Activated T-cell treated with anti-CD3 and anti-CD28 coated beads for 48 hours (primary cell): ENCODE measurements around the gene GFM2.
"Not testable (repeated sequence)": the region's sequence is repeated elsewhere in the genome, so short reads cannot be mapped to it uniquely, and the experiment has no call there.

Experiments
- DNase-seq: peaks from one replicate; pipeline ENCODE4 v3.0.0-alpha.2; 2020; ENCODE audit warnings: low read depth

Gene GFM2

DNA sequence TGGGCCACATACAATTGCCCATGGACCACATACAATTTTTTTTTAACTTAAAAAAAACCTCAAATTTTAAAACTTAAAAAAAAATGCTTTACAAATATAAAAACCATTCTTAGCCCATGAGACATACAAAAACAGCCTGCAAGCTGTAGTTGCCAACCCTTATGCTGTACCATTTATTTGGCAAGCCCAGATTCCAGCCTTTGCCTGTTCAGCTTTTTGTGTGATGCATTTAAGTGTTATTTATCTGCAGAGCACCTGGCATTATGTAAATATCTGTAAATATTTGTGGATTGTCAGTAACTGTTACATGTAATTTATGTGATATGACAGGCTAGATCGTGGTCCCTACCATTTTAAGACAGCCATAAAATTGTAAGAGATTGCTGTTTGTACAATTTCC, 49.3 kb downstream of the GFM2 start:
- no peak for DNase-seq

DNA sequence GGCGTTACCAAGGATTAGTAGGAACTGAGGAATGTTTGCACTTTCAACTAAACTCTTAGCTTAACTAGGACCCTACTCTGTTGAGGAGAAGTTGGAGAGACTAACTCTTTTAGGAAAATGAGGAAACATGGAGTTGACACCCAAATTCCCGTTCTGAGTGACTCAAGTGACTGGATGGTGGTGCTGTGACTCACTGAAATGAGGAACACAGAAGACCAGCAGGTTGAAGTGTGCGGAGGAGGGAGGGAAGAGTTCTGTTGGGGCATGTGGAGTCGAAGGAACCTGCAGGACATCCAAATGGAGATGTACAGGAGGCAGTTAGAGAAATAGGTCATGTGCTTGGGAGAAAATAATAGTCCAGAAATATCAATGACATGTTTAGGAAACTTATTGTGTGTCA, 73.7 kb downstream of the GFM2 start:
- no peak for DNase-seq

DNA sequence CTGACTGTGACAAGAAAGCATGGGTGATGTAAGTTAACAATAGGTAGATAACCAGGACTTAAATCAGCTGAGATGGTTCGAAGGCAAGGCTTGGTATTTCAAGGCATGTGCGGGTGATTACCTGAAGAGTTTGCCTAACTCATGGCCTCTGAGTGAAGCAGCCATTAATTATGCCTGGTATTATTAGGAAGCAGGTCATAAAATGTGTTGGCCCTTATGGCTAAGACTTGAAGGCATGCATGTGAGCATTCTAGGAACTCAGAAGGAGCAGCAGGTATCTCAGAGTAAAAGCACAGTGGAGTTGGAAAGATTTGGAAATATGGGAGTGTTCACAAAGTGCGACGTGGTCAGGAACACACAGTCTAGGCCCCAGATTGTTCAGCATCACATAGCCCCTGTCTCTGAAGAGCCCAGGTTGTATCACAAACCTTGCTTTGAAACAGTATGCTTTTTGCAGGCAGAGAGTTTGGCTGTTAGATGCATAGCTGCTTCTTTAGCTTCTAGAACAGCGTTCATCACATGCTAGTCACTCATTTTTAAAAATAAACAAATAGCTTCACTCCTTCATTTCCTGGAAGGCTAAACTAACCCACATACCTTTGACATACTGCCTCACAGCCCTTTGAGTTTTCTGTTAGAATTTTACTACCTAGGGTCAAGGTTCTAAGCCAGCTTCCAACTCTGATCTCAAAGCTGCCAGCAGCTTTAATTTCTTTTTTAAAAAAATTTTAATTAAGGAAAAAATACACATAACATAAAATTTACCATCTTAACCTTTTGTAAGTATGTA, 79.8 kb downstream of the GFM2 start:
- no peak for DNase-seq

DNA sequence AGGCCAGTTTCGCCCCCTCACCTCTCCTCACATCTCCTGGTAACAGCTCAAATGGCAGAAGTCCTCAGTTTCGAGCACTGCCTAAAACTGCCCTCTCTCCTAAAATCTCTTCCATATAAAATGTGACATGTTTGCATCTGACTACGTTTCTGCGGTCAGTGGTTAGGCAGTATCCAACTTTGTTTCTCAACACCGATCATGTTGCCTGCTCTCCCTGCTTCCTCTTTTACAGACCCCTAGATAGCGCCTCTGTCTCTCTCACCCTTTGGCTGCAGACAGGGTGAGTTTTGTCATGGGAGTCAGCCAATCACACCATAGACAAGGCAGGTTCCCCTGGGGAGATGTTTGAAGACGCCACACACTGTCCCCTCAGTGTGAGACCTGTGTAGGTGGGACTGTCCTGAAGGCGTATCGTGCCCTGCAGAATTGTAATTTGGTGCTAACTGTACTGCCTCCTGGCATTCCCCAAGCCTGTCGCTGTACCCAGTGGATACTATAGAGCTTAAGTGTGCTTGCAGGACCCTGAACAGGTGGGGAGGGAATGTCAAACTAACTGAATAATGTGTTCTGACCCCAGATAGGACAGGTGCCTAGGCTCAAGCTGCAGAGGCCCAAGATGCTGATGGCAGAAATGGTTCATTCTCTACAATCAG, 80.8 kb downstream of the GFM2 start:
- no peak for DNase-seq

DNA sequence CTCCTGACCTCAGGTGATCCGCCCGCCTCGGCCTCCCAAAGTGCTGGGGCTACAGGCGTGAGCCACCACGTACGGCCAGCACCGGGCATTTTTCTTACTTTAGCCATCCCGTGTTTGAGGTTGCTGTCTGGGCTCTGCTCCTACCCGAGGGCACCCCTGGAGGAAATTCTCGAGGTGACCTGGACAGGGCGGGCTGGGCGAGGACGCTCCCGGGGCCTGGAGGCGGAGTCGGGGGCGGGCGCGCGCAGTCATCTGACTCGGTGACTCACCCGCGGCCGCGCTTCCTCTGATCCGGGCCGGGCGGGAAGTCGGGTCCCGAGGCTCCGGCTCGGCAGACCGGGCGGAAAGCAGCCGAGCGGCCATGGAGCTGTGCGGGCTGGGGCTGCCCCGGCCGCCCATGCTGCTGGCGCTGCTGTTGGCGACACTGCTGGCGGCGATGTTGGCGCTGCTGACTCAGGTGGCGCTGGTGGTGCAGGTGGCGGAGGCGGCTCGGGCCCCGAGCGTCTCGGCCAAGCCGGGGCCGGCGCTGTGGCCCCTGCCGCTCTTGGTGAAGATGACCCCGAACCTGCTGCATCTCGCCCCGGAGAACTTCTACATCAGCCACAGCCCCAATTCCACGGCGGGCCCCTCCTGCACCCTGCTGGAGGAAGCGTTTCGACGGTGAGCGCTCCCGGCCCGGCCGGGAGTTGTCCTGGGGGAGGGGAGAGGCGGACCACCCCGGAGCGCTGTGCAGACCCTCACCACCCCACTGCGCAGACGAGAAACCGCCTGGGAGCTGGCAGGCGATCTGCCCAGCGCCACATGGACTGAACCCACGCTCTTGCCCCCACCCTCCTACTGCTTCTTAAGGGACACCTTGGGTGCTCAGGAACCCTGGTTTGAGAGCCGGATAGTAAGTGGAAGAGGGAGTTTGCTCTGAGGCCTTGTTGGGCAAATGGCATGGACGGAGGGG, 81.7 kb downstream of the GFM2 start, which contains the start of gene HEXB:
HEXB (plus strand) TSS at position 334 of the 952 bp plus-strand sequence; CDS start at position 362, 28 bp downstream.
- peak; percentile 88 for DNase-seq

DNA sequence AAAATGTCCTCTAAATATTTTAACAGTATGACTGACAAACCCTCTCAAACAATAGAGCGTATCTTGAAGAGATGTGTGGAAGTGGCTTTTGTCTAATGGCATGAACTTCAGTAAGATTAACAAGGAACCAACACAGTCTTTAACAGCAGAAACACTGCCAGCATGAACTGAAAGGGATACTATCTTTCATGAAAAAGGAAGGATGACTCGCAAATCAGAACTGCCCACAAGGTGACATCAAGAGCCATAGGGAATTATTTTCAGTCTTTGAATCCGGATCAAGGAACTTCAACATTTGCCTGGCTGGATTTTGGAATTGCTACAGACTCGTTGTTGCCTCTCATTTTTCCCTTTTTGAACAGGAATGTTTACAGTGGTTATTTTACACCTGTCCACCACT, 87.0 kb downstream of the GFM2 start:
- no peak for DNase-seq

DNA sequence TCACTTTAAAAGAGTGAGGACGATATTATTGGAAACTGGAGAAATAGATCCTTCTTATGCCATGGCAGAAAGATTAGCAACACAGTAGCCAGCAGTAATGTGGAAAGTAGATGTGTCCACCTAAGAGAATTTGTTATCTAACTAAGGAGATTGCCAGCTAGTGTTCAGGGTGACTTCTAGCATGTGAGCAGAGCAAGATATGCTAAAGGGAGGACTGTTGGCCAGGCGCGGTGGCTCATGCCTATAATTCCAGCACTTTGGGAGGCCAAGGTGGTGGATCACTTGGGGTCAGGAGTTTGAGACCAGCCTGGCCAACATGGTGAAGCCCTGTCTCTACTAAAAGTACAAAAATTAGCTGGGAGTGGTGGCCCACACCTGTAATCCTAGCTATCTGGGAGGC, 87.6 kb downstream of the GFM2 start:
- DNase-seq, result not testable (repeated sequence)

DNA sequence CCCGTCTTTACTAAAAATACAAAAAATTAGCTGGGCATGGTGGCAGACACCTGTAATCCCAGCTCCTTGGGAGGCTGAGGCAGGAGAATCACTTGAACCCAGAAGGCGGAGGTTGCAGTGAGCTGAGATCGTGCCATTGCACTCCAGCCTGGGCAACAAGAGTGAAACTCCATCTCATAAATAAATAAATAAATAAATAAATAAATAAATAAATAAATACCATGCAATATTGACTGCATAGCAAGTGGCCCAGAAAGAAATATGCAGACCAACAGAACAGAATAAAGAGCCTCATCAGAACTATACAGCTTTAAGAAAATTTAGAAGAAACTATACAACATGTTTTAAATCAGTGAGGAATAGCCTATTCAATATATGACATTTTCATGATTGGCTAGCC, 88.8 kb downstream of the GFM2 start:
- not testable (repeated sequence) for DNase-seq

DNA sequence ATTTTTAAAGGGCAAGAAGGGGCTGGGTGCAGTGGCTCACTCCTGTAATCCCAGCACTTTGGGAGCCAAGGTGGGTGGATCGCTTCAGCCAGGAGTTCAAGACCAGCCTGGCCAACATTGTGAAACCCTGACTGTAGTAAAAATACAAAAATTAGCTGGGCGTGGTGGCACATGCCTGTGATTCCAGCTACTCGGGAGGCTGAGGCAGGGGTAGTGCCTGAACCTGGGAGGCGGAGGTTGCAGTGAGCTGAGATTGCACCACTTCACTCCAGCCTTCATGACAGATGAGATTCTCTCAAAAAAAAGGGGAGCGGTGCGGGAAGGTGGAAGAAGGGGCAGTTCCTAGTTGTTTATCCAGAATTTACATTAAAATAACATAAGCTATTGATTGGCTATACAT, 90.5 kb downstream of the GFM2 start:
- DNase-seq, result not testable (repeated sequence)

DNA sequence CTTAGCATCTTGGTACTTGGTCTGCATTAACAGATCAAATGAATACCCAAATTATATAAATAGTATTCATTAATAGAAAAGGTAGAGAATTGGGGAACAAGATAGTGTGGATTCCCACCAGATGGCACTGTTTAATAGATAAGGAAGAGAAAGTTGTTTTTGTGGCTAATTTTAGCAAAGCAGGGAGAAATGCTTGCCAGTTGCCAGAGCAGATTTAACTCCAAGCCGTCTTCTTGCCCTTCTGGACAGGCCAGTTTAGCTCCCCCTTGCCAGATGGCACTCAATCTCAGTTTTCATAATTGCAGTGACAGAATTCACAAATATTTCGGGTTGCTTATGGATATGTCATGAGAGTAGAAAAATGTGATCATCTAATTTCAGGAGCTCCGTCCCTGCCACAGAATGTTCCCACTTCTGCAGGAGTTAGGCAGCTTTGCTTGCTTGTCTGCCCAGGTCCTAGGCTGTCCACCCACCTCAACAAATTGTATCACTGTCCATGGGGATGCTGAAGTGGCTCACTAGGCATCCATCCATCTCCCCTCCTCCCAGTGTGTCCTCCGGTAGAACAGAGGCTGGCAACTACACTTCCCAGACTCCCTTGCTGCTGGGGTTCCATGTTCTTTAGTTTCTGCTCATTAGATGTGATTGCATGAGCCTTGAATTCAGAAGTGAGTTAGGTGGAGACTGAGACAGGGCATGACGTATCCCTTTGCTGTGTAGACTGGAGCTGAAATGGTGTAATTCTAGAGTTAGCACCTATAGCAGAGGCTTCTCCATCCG, 93.7 kb downstream of the GFM2 start:
- no peak for DNase-seq

DNA sequence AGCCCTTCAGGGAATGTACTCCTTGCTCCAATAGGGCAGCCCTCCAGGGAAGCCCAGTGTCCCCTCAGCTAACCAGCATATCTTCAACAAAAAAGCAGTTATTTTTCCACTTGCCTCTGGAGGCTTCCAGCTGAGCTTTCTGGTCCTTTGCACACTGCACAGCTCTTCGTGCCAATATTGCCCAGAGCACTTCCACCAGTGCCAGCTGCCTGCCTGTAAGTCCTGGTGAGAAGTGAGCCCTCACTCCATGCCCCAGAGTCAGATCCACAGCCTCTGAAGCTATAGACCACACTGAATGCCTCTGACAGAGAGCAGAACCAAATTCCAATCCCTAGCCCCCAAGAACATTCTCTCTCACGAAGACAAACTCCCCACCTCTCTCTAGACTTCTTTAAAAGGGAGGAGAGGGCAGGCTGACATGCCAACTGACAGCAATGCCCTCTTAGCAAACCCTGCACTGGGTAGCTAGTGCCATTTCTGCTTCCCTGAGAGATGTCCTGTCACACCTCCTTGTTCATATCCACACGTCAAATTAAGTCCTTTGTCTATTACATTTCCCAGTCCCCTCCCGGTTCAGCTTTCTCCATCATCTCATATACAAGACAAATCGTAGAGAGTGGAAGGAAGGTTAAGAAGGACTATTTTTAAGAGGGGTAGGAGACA, 94.6 kb downstream of the GFM2 start:
- DNase-seq, result no peak
